GM18861 (cell line): ENCODE data around the gene ZNF69.
"Not testable (repeated sequence)": the region's sequence is repeated elsewhere in the genome, so short reads cannot be mapped to it uniquely, and the experiment has no call there.

Experiments used
- ATAC-seq: cut with Tn5 transposase; IDR thresholded peaks from one replicate; pipeline ENCODE4 v1.9.1; 2021; ENCODE audit not compliant: unreplicated experiment

The ZNF69 gene

GRCh38 chr19:11887611-11888531 is at the start of gene ZNF69:
TSS of gene ZNF69 (plus strand) at chr19:11887782. CDS start at chr19:11887924, 142 bp downstream.
- no peak for ATAC-seq

GRCh38 chr19:11843722-11844121 is 43.9 kb upstream of the ZNF69 start:
- no peak for ATAC-seq

GRCh38 chr19:11847615-11848014 is 40.0 kb upstream of the ZNF69 start:
- not testable (repeated sequence) for ATAC-seq

- ATAC-seq, result no peak
Observed at GRCh38 chr19:11848200-11848593, 39.4 kb upstream of the ZNF69 start.

GRCh38 chr19:11848594-11849469 is 38.8 kb upstream of the ZNF69 start, which contains the start of gene ZNF439:
TSS of gene ZNF439 (plus strand) at chr19:11848726. CDS start at chr19:11848868, 142 bp downstream.
- no peak for ATAC-seq

- ATAC-seq, result not testable (repeated sequence)
Observed at GRCh38 chr19:11850289-11850688, 37.3 kb upstream of the ZNF69 start.

GRCh38 chr19:11853358-11853757 is 34.2 kb upstream of the ZNF69 start:
- no peak for ATAC-seq

- no peak for ATAC-seq
Observed at GRCh38 chr19:11856596-11857250, 30.9 kb upstream of the ZNF69 start.

GRCh38 chr19:11860721-11861120 is 26.9 kb upstream of the ZNF69 start:
- ATAC-seq, result no peak

GRCh38 chr19:11861301-11861700 is 26.3 kb upstream of the ZNF69 start:
- no peak for ATAC-seq

- ATAC-seq, result not testable (repeated sequence)
Observed at GRCh38 chr19:11867766-11868165, 19.8 kb upstream of the ZNF69 start.

- ATAC-seq, result no peak
Observed at GRCh38 chr19:11868188-11868587, 19.4 kb upstream of the ZNF69 start.

GRCh38 chr19:11872624-11873023 is 15.0 kb upstream of the ZNF69 start:
- ATAC-seq, result no peak

- no peak for ATAC-seq
Observed at GRCh38 chr19:11873762-11874161, 13.8 kb upstream of the ZNF69 start.

GRCh38 chr19:11879687-11880266 is 7.8 kb upstream of the ZNF69 start:
- not testable (repeated sequence) for ATAC-seq

GRCh38 chr19:11880598-11880997 is 7.0 kb upstream of the ZNF69 start:
- no peak for ATAC-seq

- ATAC-seq, result no peak
Observed at GRCh38 chr19:11881151-11881800, 6.3 kb upstream of the ZNF69 start.

GRCh38 chr19:11882606-11883005 is 5.0 kb upstream of the ZNF69 start:
- no peak for ATAC-seq

GRCh38 chr19:11887234-11887610 is 360 bp upstream of the ZNF69 start:
- no peak for ATAC-seq

GRCh38 chr19:11889901-11890300 is 2.3 kb downstream of the ZNF69 start:
- ATAC-seq, result not testable (repeated sequence)
